HepG2 (cell line): ENCODE data around the gene PLAGL2. TPM values are rescaled to one million over a fixed set of nuclear protein-coding genes. Genes with fewer than 3 reads are reported as not detected.
"Not testable (repeated sequence)": the region's sequence is repeated elsewhere in the genome, so short reads cannot be mapped to it uniquely, and the experiment has no call there.

ENCODE experiments used
- ATAC-seq: fragments of 200-7000 bp; cut with Tn5 transposase; 3 replicates; pipeline ENCODE4 v1.9.1; 2020; ENCODE audit warnings: mild to moderate bottlenecking, moderate library complexity
- BruUV-seq: library from RNA; stranded (reverse); fragments of 400-500 nt; replicated peaks from 2 replicates; lab custom pipeline; 2021; lab: Mats Ljungman, UMichigan
- CTCF ChIA-PET: fragments of 300-600 bp; formaldehyde crosslinking; extraction: SDS; loops from one replicate; lab custom pipeline; 2021; ENCODE audit warnings: low total read pairs, inconsistent platforms, low intra/inter-chr PET ratio; lab: Yijun Ruan, JAX
- POLR2A ChIA-PET: fragments of 350-600 bp; sonication (Branson Sonifier 250); formaldehyde crosslinking; loops from one replicate; lab custom pipeline; 2020; ENCODE audit warnings: antibody characterized with exemption, inconsistent platforms; lab: Yijun Ruan, JAX
- DNase-seq: peaks from one replicate; pipeline ENCODE4 v3.0.0-alpha.2; 2015; ENCODE audit warnings: low spot score
- FAIRE-seq: peaks from 3 replicates; lab custom pipeline; 2011; peaks lifted over from hg19 to GRCh38; lab: Jason Lieb, UNC
- H2AFZ ChIP-seq: one replicate; pipeline ENCODE4 v1.6.1; 2011; ENCODE audit warnings: low read length, inconsistent platforms
- H3K27ac ChIP-seq: fragments of 300-600 bp; 3 replicates; pipeline ENCODE4 v1.8.0; 2011; ENCODE audit warnings: mixed run types, mild to moderate bottlenecking, mixed read lengths, low read length, inconsistent platforms; ENCODE audit not compliant: insufficient read depth; ENCODE audit errors: extremely low read length
- H3K27me3 ChIP-seq, 2 experiments: fragments of 200-600 bp in 1 of 2; 2 replicates in 1 of 2; 3 replicates in 1 of 2; pipeline versions ENCODE4 v1.6.0 to v1.8.0; 2011; ENCODE audit warnings: low read length in 2 of 2, mild to moderate bottlenecking in 2 of 2, moderate library complexity in 2 of 2, inconsistent platforms in 1 of 2; ENCODE audit not compliant: insufficient read depth in 2 of 2, control insufficient read depth in 1 of 2
- H3K36me3 ChIP-seq, 2 experiments: fragments of 200-600 bp in 1 of 2; replicated peaks in 1 of 2; 2 replicates in 1 of 2; 3 replicates in 1 of 2; pipeline versions ENCODE4 v1.5.1 to v1.8.0; 2011; ENCODE audit warnings: low read length in 2 of 2, inconsistent platforms in 1 of 2; ENCODE audit not compliant: insufficient read depth in 2 of 2, control insufficient read depth in 1 of 2
- H3K4me1 ChIP-seq: 2 replicates; pipeline ENCODE4 v1.5.1; 2012; ENCODE audit warnings: low read length, inconsistent platforms; ENCODE audit not compliant: insufficient read depth
- H3K4me2 ChIP-seq: 2 replicates; pipeline ENCODE4 v1.6.0; 2011; ENCODE audit warnings: low read depth, low read length, inconsistent platforms
- H3K4me3 ChIP-seq, 3 experiments: fragments of 200-600 bp in 1 of 3; sonication (generic), shearing (Covaris generic) in 1 of 3; replicated peaks in 1 of 3; 2 replicates each; pipeline ENCODE4 v1.5.1; 2011 to 2016; ENCODE audit warnings: low read length in 3 of 3, inconsistent platforms in 2 of 3, low read depth in 2 of 3, mild to moderate bottlenecking in 2 of 3, control low read depth in 1 of 3, mixed read lengths in 1 of 3; ENCODE audit not compliant: insufficient read depth in 1 of 3
- H3K79me2 ChIP-seq: one replicate; pipeline ENCODE4 v1.6.1; 2011; ENCODE audit warnings: low read length, inconsistent platforms; ENCODE audit not compliant: insufficient read depth
- H3K9ac ChIP-seq: 2 replicates; pipeline ENCODE4 v1.6.0; 2011; ENCODE audit warnings: mild to moderate bottlenecking, low read depth, low read length, inconsistent platforms; ENCODE audit not compliant: insufficient read depth
- H3K9me3 ChIP-seq: 2 replicates; pipeline ENCODE4 v1.5.1; 2012; ENCODE audit warnings: mild to moderate bottlenecking, low read length
- H4K20me1 ChIP-seq: 2 replicates; pipeline ENCODE4 v1.6.0; 2011; ENCODE audit warnings: inconsistent platforms, mild to moderate bottlenecking, low read length, moderate library complexity; ENCODE audit not compliant: insufficient read depth
- AGO2 ChIP-seq: fragments of 200-400 bp; formaldehyde crosslinking; optimal IDR thresholded peaks from 2 replicates; pipeline ENCODE3; 2017; ENCODE audit warnings: mild to moderate bottlenecking, low read depth, low read length, moderate library complexity
- EEA1 ChIP-seq: sonication (generic); formaldehyde crosslinking; IDR thresholded peaks from 2 replicates; pipeline ENCODE4 v1.5.1; 2020; ENCODE audit warnings: mild to moderate bottlenecking, missing genetic modification reagents, borderline replicate concordance
- ELF3 ChIP-seq: IDR thresholded peaks from 2 replicates; pipeline ENCODE4 v1.6.1; 2016; ENCODE audit warnings: missing genetic modification reagents, missing compliant biosample characterization
- FOXO1 ChIP-seq: sonication (generic); formaldehyde crosslinking; IDR thresholded peaks from 2 replicates; pipeline ENCODE4 v1.4.0; 2020; ENCODE audit warnings: missing genetic modification reagents
- GMEB1 ChIP-seq: sonication (generic); formaldehyde crosslinking; IDR thresholded peaks from 2 replicates; pipeline ENCODE4 v1.5.1; 2020; ENCODE audit warnings: missing genetic modification reagents, mild to moderate bottlenecking, borderline replicate concordance
- HMG20B ChIP-seq: conservative IDR thresholded peaks from 2 replicates; pipeline ENCODE4 v1.6.1; 2016; ENCODE audit warnings: missing genetic modification reagents, missing compliant biosample characterization
- KDM6A ChIP-seq: IDR thresholded peaks from 2 replicates; pipeline ENCODE4 v1.6.1; 2016; ENCODE audit warnings: low read depth
- RBM39 ChIP-seq: fragments of 200-400 bp; formaldehyde crosslinking; IDR thresholded peaks from one replicate; pipeline ENCODE4 v1.6.1; 2018; ENCODE audit warnings: antibody characterized with exemption, mild to moderate bottlenecking, low read depth, low read length; ENCODE audit not compliant: poor library complexity, severe bottlenecking
- TCF7L2 ChIP-seq: IDR thresholded peaks from 2 replicates; pipeline ENCODE4 v1.6.1; 2011; ENCODE audit warnings: mild to moderate bottlenecking, low read depth, low read length, moderate library complexity
- ZBTB46 ChIP-seq: sonication (generic); formaldehyde crosslinking; IDR thresholded peaks from 2 replicates; pipeline ENCODE4 v1.4.0; 2020; ENCODE audit warnings: mild to moderate bottlenecking, missing genetic modification reagents, borderline replicate concordance
- ZFP82 ChIP-seq: sonication (generic); formaldehyde crosslinking; IDR thresholded peaks from 2 replicates; pipeline ENCODE4 v1.5.1; 2020; ENCODE audit warnings: mild to moderate bottlenecking, missing genetic modification reagents, borderline replicate concordance
- ZNF138 ChIP-seq: sonication (generic); formaldehyde crosslinking; IDR thresholded peaks from 2 replicates; pipeline ENCODE4 v1.5.0; 2020; ENCODE audit warnings: mild to moderate bottlenecking, low read depth, missing genetic modification reagents
- ZSCAN21 ChIP-seq: sonication (generic); formaldehyde crosslinking; IDR thresholded peaks from 2 replicates; pipeline ENCODE4 v1.8.0; 2022; ENCODE audit warnings: mild to moderate bottlenecking, missing genetic modification reagents, moderate library complexity, borderline replicate concordance
- ZSCAN22 ChIP-seq: sonication (generic); formaldehyde crosslinking; IDR thresholded peaks from 2 replicates; pipeline ENCODE4 v1.4.0; 2020; ENCODE audit warnings: mild to moderate bottlenecking, missing genetic modification reagents
- WGBS: methylation state at CpG from one replicate; pipeline ENCODE4 v1.1.6; 2017; ENCODE audit warnings: low lambda C conversion rate; 5-methylcytosine and 5-hydroxymethylcytosine counted together
- in situ Hi-C: cut with HindIII; loops from 2 replicates; pipeline ENCODE4 v1.10.0; 2017; ENCODE audit warnings: low pct_unique_long_range_greater_than_20kb; ENCODE audit not compliant: extremely low pct_ligation_motif_present
- intact Hi-C: fragments of 100-400 bp; cut with micrococcal nuclease; formaldehyde crosslinking; loops from one replicate; pipeline ENCODE4 v1.10.0; 2022; ENCODE audit not compliant: unreplicated experiment
- polyA plus RNA-seq, 8 experiments: library from polyadenylated mRNA; depleted of rRNA in 3 of 8; stranded (reverse) in 7 of 8; unstranded in 1 of 8; fragments of >200 nt; fragmentation: Illumina TruSeq in 4 of 8; extraction: Trizol in 4 of 8; gene quantifications; 2 replicates each; pipeline versions ENCODE4 v1.2.1 to v1.2.3, GENCODE V29; 2011 to 2016; ENCODE audit warnings: low read depth in 4 of 8, missing spikeins in 1 of 8, mixed read lengths in 1 of 8; ENCODE audit not compliant: insufficient read depth in 1 of 8
- total RNA-seq, 5 experiments: library from RNA; depleted of rRNA; stranded (reverse); fragments of >200 nt; fragmentation: Illumina TruSeq; extraction: Trizol; gene quantifications; 2 replicates each; pipeline ENCODE4 v1.2.3, GENCODE V29; 2016; ENCODE audit warnings: low read depth in 1 of 5
- TF ChIP-seq, protein P1 (sequence below), 2 experiments: fragments of 450-650 bp in 1 of 2; sonication (generic) in 1 of 2; formaldehyde crosslinking; IDR thresholded peaks; 2 replicates each; pipeline versions ENCODE4 v1.5.0 to v1.8.0; 2020 to 2022; ENCODE audit warnings: mild to moderate bottlenecking in 1 of 2, missing genetic modification reagents in 1 of 2

The PLAGL2 gene
- total and polyA plus RNA-seq, 2 of the 13 experiments (the other 11 are each of a cell fraction or from before 2014, with no cell fraction given), result 15.2 to 15.3 TPM

GRCh38 chr20:32179515-32179914 lies 28.0 kb downstream of the PLAGL2 start:
- in situ Hi-C loops (no loop called here), intact Hi-C loops (no loop called here)
- no peaks in the 10 kb centered on the region for H3K27me3 ChIP-seq
- no peaks in the 10 kb centered on the region for H3K9me3 ChIP-seq
- TF ChIP-seq HMG20B (no peak), ZSCAN21 (CRISPR knock-in tag) (no peak), ELF3 (CRISPR knock-in tag) (no peak), ZBTB46 (no peak), FOXO1 (CRISPR knock-in tag) (no peak), RBM39 (no peak), ZFP82 (CRISPR knock-in tag) (no peak), EEA1 (CRISPR knock-in tag) (no peak), TCF7L2 (no peak), GMEB1 (CRISPR knock-in tag) (no peak), ZNF138 (no peak), AGO2 (no peak), KDM6A (no peak), ZSCAN22 (CRISPR knock-in tag) (no peak)
- TF ChIP-seq, protein P1, sequence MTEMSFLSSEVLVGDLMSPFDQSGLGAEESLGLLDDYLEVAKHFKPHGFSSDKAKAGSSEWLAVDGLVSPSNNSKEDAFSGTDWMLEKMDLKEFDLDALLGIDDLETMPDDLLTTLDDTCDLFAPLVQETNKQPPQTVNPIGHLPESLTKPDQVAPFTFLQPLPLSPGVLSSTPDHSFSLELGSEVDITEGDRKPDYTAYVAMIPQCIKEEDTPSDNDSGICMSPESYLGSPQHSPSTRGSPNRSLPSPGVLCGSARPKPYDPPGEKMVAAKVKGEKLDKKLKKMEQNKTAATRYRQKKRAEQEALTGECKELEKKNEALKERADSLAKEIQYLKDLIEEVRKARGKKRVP (CRISPR knock-in tag; IDR thresholded peaks at IDR 0.05), result no peak
- H3K27ac ChIP-seq, result no peak overlapping the region
- no peak overlapping the region for H3K9ac ChIP-seq
- H3K79me2 ChIP-seq, result no peaks in the 10 kb centered on the region
- no peak overlapping the region for H2AFZ ChIP-seq
- H3K4me3 ChIP-seq, result no peak overlapping the region
- no peak for FAIRE-seq
- ATAC-seq, result no peak
- POLR2A ChIA-PET, result no interaction called here
- H3K36me3 ChIP-seq, result no peaks in the 10 kb centered on the region
- 92% methylated on average over 2 of the region's 2 CpGs for WGBS
- BruUV-seq, result no TSS peak
- CTCF ChIA-PET, result no interaction called here
- no peak for DNase-seq
- no peak overlapping the region for H3K4me2 ChIP-seq
- peaks cover 20% of the 10 kb centered on the region for H3K4me1 ChIP-seq
- no peaks in the 10 kb centered on the region for H4K20me1 ChIP-seq

- H3K9me3 ChIP-seq, ATAC-seq, H2AFZ ChIP-seq, DNase-seq, BruUV-seq, H3K79me2 ChIP-seq, H3K36me3 ChIP-seq, CTCF ChIA-PET, H3K4me2 ChIP-seq, H3K27me3 ChIP-seq, intact Hi-C loops, H4K20me1 ChIP-seq, POLR2A ChIA-PET, H3K4me3 ChIP-seq, H3K9ac ChIP-seq, in situ Hi-C loops, FAIRE-seq, H3K27ac ChIP-seq: not testable (repeated sequence)
- H3K4me1 ChIP-seq, result peaks cover 16% of the 10 kb centered on the region
- 97% methylated on average over 7 of the region's 7 CpGs for WGBS
These were observed 29.8 kb downstream of the PLAGL2 start for GRCh38 chr20:32177696-32178095.
